Endothelial cell of umbilical vein (primary cell): ENCODE measurements around the gene CUTA. TPM values are rescaled to one million over a fixed set of nuclear protein-coding genes. Genes with fewer than 3 reads are reported as not detected.

ENCODE experiments used
- BruUV-seq: library from RNA; stranded (reverse); fragments of 400-500 nt; replicated peaks from 2 replicates; lab custom pipeline; 2021; lab: Mats Ljungman, UMichigan
- CTCF ChIA-PET: fragments of 300-600, 350-600 bp; sonication (Branson Sonifier 250); formaldehyde crosslinking; loops from one replicate; lab custom pipeline; 2021; ENCODE audit warnings: antibody characterized with exemption, inconsistent platforms; lab: Charles Lee
- POLR2A ChIA-PET: fragments of 300-600, 350-600 bp; sonication (Branson Sonifier 250); formaldehyde crosslinking; loops from one replicate; lab custom pipeline; 2021; ENCODE audit warnings: antibody characterized with exemption, inconsistent platforms; lab: Charles Lee
- DNase-seq: peaks from one replicate; pipeline ENCODE4 v3.0.0-alpha.2; 2011; ENCODE audit warnings: low read depth, low spot score
- FAIRE-seq: peaks from 2 replicates; lab custom pipeline; 2011; peaks lifted over from hg19 to GRCh38; lab: Jason Lieb, UNC
- H2AFZ ChIP-seq: 2 replicates; pipeline ENCODE4 v1.6.0; 2012; ENCODE audit warnings: low read depth, low read length, control low read depth, inconsistent platforms
- H3K27ac ChIP-seq: 2 replicates; pipeline ENCODE4 v1.5.1; 2011; ENCODE audit warnings: low read depth, mild to moderate bottlenecking, control low read depth, low read length, moderate library complexity; ENCODE audit not compliant: insufficient read depth
- H3K27me3 ChIP-seq, 2 experiments: 2 replicates each; pipeline versions ENCODE4 v1.6.0 to v1.6.1; 2011; ENCODE audit warnings: low read length in 2 of 2, mixed read lengths in 1 of 2; ENCODE audit not compliant: control insufficient read depth in 2 of 2, insufficient read depth in 2 of 2
- H3K36me3 ChIP-seq, 2 experiments: 2 replicates in 1 of 2; 3 replicates in 1 of 2; pipeline ENCODE4 v1.5.1; 2011; ENCODE audit warnings: low read length in 2 of 2, mild to moderate bottlenecking in 1 of 2, moderate library complexity in 1 of 2; ENCODE audit not compliant: control insufficient read depth in 2 of 2, insufficient read depth in 2 of 2; ENCODE audit errors: extremely low read depth in 1 of 2
- H3K4me1 ChIP-seq: 3 replicates; pipeline ENCODE4 v1.5.1; 2011; ENCODE audit warnings: mild to moderate bottlenecking, low read length; ENCODE audit not compliant: control insufficient read depth, insufficient read depth; ENCODE audit errors: extremely low read depth
- H3K4me2 ChIP-seq: 2 replicates; pipeline ENCODE4 v1.6.1; 2011; ENCODE audit warnings: low read length, control low read depth, mixed read lengths; ENCODE audit not compliant: insufficient read depth
- H3K4me3 ChIP-seq, 3 experiments: fragments of 200-600 bp in 1 of 3; sonication (generic), shearing (Covaris generic) in 1 of 3; replicated peaks in 1 of 3; 2 replicates each; pipeline ENCODE4 v1.5.1; 2011 to 2016; ENCODE audit warnings: control low read depth in 3 of 3, low read length in 3 of 3, mild to moderate bottlenecking in 2 of 3, inconsistent platforms in 1 of 3, low read depth in 1 of 3, moderate library complexity in 1 of 3; ENCODE audit not compliant: insufficient read depth in 1 of 3
- H3K79me2 ChIP-seq: 2 replicates; pipeline ENCODE4 v1.6.0; 2012; ENCODE audit warnings: low read length, inconsistent platforms; ENCODE audit not compliant: control insufficient read depth, insufficient read depth
- H3K9ac ChIP-seq: replicated peaks from 2 replicates; pipeline ENCODE3; 2011; ENCODE audit warnings: low read length, control low read depth; ENCODE audit not compliant: insufficient read depth; ENCODE audit errors: extremely low read depth
- H3K9me1 ChIP-seq: replicated peaks from 3 replicates; pipeline ENCODE4 v1.6.0; 2011; ENCODE audit warnings: mild to moderate bottlenecking, low read length; ENCODE audit not compliant: control insufficient read depth, insufficient read depth; ENCODE audit errors: extremely low read depth
- H3K9me3 ChIP-seq: replicated peaks from 2 replicates; pipeline ENCODE4 v1.5.1; 2012; ENCODE audit warnings: low read length, inconsistent platforms; ENCODE audit not compliant: control insufficient read depth, insufficient read depth
- H4K20me1 ChIP-seq: replicated peaks from 2 replicates; pipeline ENCODE3; 2011; ENCODE audit warnings: mild to moderate bottlenecking, low read length; ENCODE audit not compliant: control insufficient read depth, insufficient read depth; ENCODE audit errors: extremely low read depth
- EZH2 ChIP-seq: IDR thresholded peaks from 2 replicates; pipeline ENCODE4 v1.6.1; 2012; ENCODE audit warnings: borderline replicate concordance, low read depth, mild to moderate bottlenecking, moderate library complexity, low read length, inconsistent platforms; ENCODE audit not compliant: severe bottlenecking
- FOS ChIP-seq: IDR thresholded peaks from 2 replicates; pipeline ENCODE4 v1.6.1; 2011; ENCODE audit warnings: mild to moderate bottlenecking, low read length, moderate library complexity, borderline replicate concordance; ENCODE audit not compliant: insufficient read depth
- GATA2 ChIP-seq: IDR thresholded peaks from 2 replicates; pipeline ENCODE4 v1.7.0; 2011; ENCODE audit warnings: low read depth, mild to moderate bottlenecking, moderate library complexity, mixed read lengths, low read length; ENCODE audit not compliant: insufficient read length, insufficient read depth
- JUN ChIP-seq: IDR thresholded peaks from 2 replicates; pipeline ENCODE4 v1.6.1; 2011; ENCODE audit warnings: borderline replicate concordance, low read depth; ENCODE audit not compliant: insufficient read length, insufficient read depth
- MAX ChIP-seq: IDR thresholded peaks from 2 replicates; pipeline ENCODE4 v1.6.1; 2011; ENCODE audit not compliant: insufficient read depth, insufficient read length
- MYC ChIP-seq: IDR thresholded peaks from one replicate; pipeline ENCODE4 v1.6.1; 2011; ENCODE audit warnings: mild to moderate bottlenecking, low read depth, low read length
- POLR2A ChIP-seq: IDR thresholded peaks from 2 replicates; pipeline ENCODE4 v1.6.1; 2012; ENCODE audit warnings: low read depth, mild to moderate bottlenecking, control low read depth, low read length
- POLR2AphosphoS5 ChIP-seq: IDR thresholded peaks from 2 replicates; pipeline ENCODE4 v1.6.1; 2012; ENCODE audit warnings: low read depth, mild to moderate bottlenecking, control low read depth, low read length, moderate library complexity; ENCODE audit not compliant: insufficient read depth
- dilution Hi-C: fragments of 300-500 bp; cut with MboI; formaldehyde crosslinking; loops from one replicate; pipeline ENCODE4 v1.15.0; 2019; ENCODE audit warnings: low sequenced_read_pairs; ENCODE audit not compliant: extremely low pct_ligation_motif_present
- intact Hi-C: fragments of 100-400 bp; cut with micrococcal nuclease; formaldehyde crosslinking; loops from one replicate; pipeline ENCODE4 v1.10.0; 2022
- polyA plus RNA-seq, 4 experiments: library from polyadenylated mRNA; depleted of rRNA in 3 of 4; stranded (reverse) in 3 of 4; unstranded in 1 of 4; fragments of >200 nt; gene quantifications; 2 replicates each; pipeline versions ENCODE4 v1.2.1 to v1.2.3, GENCODE V29; 2011 to 2012; ENCODE audit warnings: missing spikeins in 1 of 4
- total RNA-seq: library from RNA; stranded (reverse); gene quantifications from 2 replicates; pipeline ENCODE4 v1.2.3, GENCODE V29; 2021
- TF ChIP-seq, protein P1 (sequence below), 2 donors: IDR thresholded peaks; 1 replicate in 1 of 2; 2 replicates in 1 of 2; pipeline ENCODE4 v1.5.1; 2011; ENCODE audit warnings: low read length in 2 of 2, mild to moderate bottlenecking in 2 of 2, moderate library complexity in 2 of 2, control low read depth in 1 of 2, inconsistent platforms in 1 of 2, low read depth in 1 of 2; ENCODE audit not compliant: insufficient read depth in 1 of 2; ENCODE audit errors: extremely low read depth in 1 of 2

The CUTA gene
- total and polyA plus RNA-seq, 2 donors (not counting 3 experiments of a cell fraction or from before 2014, with no cell fraction given): 133 to 202 TPM

DNA sequence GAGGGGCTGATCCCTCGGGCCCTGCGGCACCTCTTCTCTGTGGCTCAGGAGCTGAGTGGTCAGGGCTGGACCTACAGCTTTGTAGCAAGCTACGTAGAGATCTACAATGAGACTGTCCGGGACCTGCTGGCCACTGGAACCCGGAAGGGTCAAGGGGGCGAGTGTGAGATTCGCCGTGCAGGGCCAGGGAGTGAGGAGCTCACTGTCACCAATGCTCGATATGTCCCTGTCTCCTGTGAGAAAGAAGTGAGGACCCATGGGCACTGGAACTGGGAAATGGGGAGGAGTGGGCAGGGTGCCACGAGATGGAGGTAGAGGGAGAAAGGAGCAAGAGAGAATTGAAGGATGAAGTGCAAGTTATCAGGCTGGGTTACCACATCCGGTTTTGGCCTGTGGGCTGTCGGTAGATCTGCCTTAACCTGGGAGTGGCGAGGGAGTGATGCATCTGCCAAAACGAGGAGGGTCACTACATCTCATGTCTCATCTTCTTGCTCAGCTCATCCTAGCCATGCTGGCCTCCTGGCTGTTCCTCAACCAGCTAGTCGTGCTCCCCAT, 12.4 kb downstream of the CUTA start:
- H2AFZ ChIP-seq: no peak overlapping the region
- no peak overlapping the region for H3K27ac ChIP-seq
- peaks cover 17 to 18% of the 10 kb centered on the region in 2 experiments for H3K36me3 ChIP-seq
- no peak overlapping the region for H3K4me3 ChIP-seq
- no peak for TF ChIP-seq GATA2
- TF ChIP-seq POLR2A: no peak
- TF ChIP-seq, protein P1, sequence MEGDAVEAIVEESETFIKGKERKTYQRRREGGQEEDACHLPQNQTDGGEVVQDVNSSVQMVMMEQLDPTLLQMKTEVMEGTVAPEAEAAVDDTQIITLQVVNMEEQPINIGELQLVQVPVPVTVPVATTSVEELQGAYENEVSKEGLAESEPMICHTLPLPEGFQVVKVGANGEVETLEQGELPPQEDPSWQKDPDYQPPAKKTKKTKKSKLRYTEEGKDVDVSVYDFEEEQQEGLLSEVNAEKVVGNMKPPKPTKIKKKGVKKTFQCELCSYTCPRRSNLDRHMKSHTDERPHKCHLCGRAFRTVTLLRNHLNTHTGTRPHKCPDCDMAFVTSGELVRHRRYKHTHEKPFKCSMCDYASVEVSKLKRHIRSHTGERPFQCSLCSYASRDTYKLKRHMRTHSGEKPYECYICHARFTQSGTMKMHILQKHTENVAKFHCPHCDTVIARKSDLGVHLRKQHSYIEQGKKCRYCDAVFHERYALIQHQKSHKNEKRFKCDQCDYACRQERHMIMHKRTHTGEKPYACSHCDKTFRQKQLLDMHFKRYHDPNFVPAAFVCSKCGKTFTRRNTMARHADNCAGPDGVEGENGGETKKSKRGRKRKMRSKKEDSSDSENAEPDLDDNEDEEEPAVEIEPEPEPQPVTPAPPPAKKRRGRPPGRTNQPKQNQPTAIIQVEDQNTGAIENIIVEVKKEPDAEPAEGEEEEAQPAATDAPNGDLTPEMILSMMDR (IDR thresholded peaks at IDR 0.05; ENCODE audit: extremely low read depth in 1 of 2, insufficient read depth in 1 of 2, low read depth in 1 of 2, low read length in 2 of 2): no peak
- TF ChIP-seq POLR2AphosphoS5: no peak
- no peak for TF ChIP-seq MAX
- TF ChIP-seq MYC: no peak
- TF ChIP-seq JUN: no peak
- no peak for TF ChIP-seq EZH2
- no peak for TF ChIP-seq FOS
- H3K4me1 ChIP-seq: peaks cover 5% of the 10 kb centered on the region
- no peak overlapping the region for H3K4me2 ChIP-seq
- DNase-seq (no peak), FAIRE-seq (no peak)
- intact Hi-C loops (no loop called here), dilution Hi-C loops (no loop called here)
- no TSS peak for BruUV-seq
- ChIA-PET CTCF (no interaction called here), POLR2A (no interaction called here)
- peaks cover 6% of the 10 kb centered on the region for H3K79me2 ChIP-seq
- H4K20me1 ChIP-seq: no peaks in the 10 kb centered on the region
- no peaks in the 10 kb centered on the region for H3K9me1 ChIP-seq
- H3K27me3 ChIP-seq: no peaks in the 10 kb centered on the region
- H3K9ac ChIP-seq: no peak overlapping the region
- no peaks in the 10 kb centered on the region for H3K9me3 ChIP-seq
